Gastrocnemius medialis (tissue), 4 donors: ENCODE data around the gene CCR9. TPM values are rescaled to one million over a fixed set of nuclear protein-coding genes. Genes with fewer than 3 reads are reported as not detected.

Experiments used
- ATAC-seq, 2 donors: fragments of 150-250 bp; one replicate each; pipeline ENCODE4 v1.9.1; 2016
- DNase-seq, 2 donors: peaks; one replicate each; pipeline ENCODE4 v3.0.0-alpha.2; 2019
- H3K27ac ChIP-seq, 4 donors: fragments of 200-600 bp; sonication (generic); 1 replicate in 1 of 4; 2 replicates in 3 of 4; pipeline ENCODE4 v1.5.1; 2016 to 2018; ENCODE audit warnings: mild to moderate bottlenecking in 2 of 4, moderate library complexity in 1 of 4
- H3K27me3 ChIP-seq, 3 donors: fragments of 200-600 bp; sonication (generic) in 2 of 3; 1 replicate in 1 of 3; 2 replicates in 2 of 3; pipeline versions ENCODE4 v1.5.1 to v1.6.0; 2016 to 2019; ENCODE audit warnings: mild to moderate bottlenecking in 1 of 3, moderate library complexity in 1 of 3
- H3K36me3 ChIP-seq, 2 donors: fragments of 200-600 bp; sonication (generic) in 1 of 2; one replicate each; pipeline ENCODE4 v1.5.1; 2017 to 2018
- H3K4me1 ChIP-seq, 2 donors: fragments of 200-600 bp; sonication (generic) in 1 of 2; one replicate each; pipeline ENCODE4 v1.5.1; 2016 to 2017; ENCODE audit warnings: mild to moderate bottlenecking in 2 of 2
- H3K4me3 ChIP-seq, 4 donors: fragments of 200-600 bp; sonication (generic) in 3 of 4; 1 replicate in 1 of 4; 2 replicates in 3 of 4; pipeline ENCODE4 v1.5.1; 2016 to 2019; ENCODE audit warnings: mild to moderate bottlenecking in 2 of 4
- H3K9me3 ChIP-seq, 3 donors: fragments of 200-600 bp; sonication (generic) in 2 of 3; 1 replicate in 1 of 3; 2 replicates in 2 of 3; pipeline ENCODE4 v1.5.1; 2016 to 2019
- CTCF ChIP-seq, 5 experiments: fragments of 450-650 bp in 3 of 5; fragments of 200-600 bp in 2 of 5; sonication (generic) in 2 of 5; IDR thresholded peaks in 4 of 5; conservative IDR thresholded peaks in 1 of 5; 1 replicate in 4 of 5; 2 replicates in 1 of 5; pipeline ENCODE4 v1.5.1; 2016 to 2019; ENCODE audit warnings: antibody characterized with exemption in 5 of 5, mild to moderate bottlenecking in 3 of 5, moderate library complexity in 3 of 5
- POLR2A ChIP-seq, 2 donors: fragments of 450-650 bp; IDR thresholded peaks; one replicate each; pipeline ENCODE4 v1.6.1; 2017; ENCODE audit warnings: antibody characterized with exemption in 2 of 2, mild to moderate bottlenecking in 2 of 2, moderate library complexity in 2 of 2
- in situ Hi-C, 4 donors: fragments of 200-750 bp; cut with MboI; loops; one replicate each; pipeline versions ENCODE4 v1.15.0 to v1.8.0; 2017; ENCODE audit warnings: low sequenced_read_pairs in 4 of 4
- intact Hi-C: fragments of 100-400 bp; cut with DNase I; formaldehyde crosslinking; loops from one replicate; pipeline ENCODE4 v1.15.1; 2023; ENCODE audit warnings: low total_unique reads
- total RNA-seq, 4 donors: library from RNA; depleted of rRNA; stranded (reverse); fragments of >200 nt; gene quantifications; one replicate each; pipeline versions ENCODE4 v1.1.0 to v1.2.3, GENCODE V29; 2016

Gene CCR9
- total RNA-seq, 4 donors from 2014 or later, result 0.09 to 0.13 TPM; not detected in 2

- no peak for TF ChIP-seq CTCF (IDR thresholded peaks at IDR 0.05 in 4 of 5, conservative IDR thresholded peaks at IDR 0.05 in 1 of 5)
- no peak for TF ChIP-seq POLR2A (IDR thresholded peaks at IDR 0.05)
- in situ Hi-C loops, result loop anchor here in 3 of 4 donors (25.0 kb wide), 1 partner anchor 153 kb away; no protein-coding TSS in a partner anchor
- DNase-seq (no peak), ATAC-seq (no peak)
- Histone ChIP-seq H3K27me3 (no peaks in the 10 kb centered on the region), H3K4me1 (no peaks in the 10 kb centered on the region), H3K36me3 (peaks cover 0 to 17% of the 10 kb centered on the region in 2 donors), H3K27ac (no peak overlapping the region), H3K9me3 (no peaks in the 10 kb centered on the region), H3K4me3 (no peak overlapping the region)
- intact Hi-C loops, result no loop called here
Measured at GRCh38 chr3:45915059-45915439, 28.7 kb downstream of the CCR9 start.

DNA sequence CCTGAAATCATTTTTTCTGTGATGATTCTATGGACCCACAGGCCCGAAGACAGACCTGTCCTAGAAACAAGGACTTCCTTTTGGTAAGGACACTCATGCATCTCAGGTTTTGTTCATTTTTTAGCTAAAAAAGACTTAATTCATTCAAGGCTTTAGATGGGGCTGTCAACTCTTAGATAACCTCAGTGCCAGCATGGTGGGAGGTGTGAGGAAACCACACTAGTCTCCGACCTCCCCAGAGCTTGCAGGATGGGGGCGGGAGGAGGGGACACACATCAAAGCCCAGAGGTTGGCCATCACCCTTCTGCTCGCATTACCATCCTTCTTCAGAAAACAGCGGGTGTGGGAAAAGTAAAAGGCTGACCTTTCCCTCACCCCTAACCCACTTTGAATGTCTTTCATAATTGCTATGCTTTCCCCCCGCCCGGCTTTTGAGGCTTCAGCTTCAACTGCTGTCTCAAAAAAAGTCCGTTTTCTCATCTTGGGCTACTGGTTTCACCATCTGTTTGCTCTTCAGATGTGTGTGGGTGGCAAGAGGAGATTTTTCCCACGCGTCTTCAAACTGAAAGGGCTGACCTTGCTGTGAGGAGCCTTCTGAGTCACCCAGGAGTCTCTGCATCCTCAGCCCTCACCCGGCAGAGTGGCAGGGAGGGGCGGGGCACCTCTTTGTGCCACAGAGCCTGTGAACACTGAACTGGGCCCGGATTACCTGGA lies 29.3 kb downstream of the CCR9 start:
- H3K9me3 ChIP-seq, result no peaks in the 10 kb centered on the region
- in situ Hi-C loops, result loop anchor here in 3 of 4 donors (25.0 kb wide), 1 partner anchor 153 kb away; no protein-coding TSS in a partner anchor
- H3K27me3 ChIP-seq, result no peaks in the 10 kb centered on the region
- H3K4me1 ChIP-seq, result no peaks in the 10 kb centered on the region
- DNase-seq (no peak), ATAC-seq (peak in 1 of 2 donors; percentile 22)
- no peak overlapping the region for H3K4me3 ChIP-seq
- H3K27ac ChIP-seq, result no peak overlapping the region
- H3K36me3 ChIP-seq, result peaks cover 0 to 23% of the 10 kb centered on the region in 2 donors
- TF ChIP-seq CTCF (IDR thresholded peaks at IDR 0.05 in 4 of 5, conservative IDR thresholded peaks at IDR 0.05 in 1 of 5), result no peak
- no peak for TF ChIP-seq POLR2A (IDR thresholded peaks at IDR 0.05)
- intact Hi-C loops, result no loop called here

- no peak overlapping the region for H3K4me3 ChIP-seq
- DNase-seq, result no peak
- H3K27ac ChIP-seq, result no peak overlapping the region
- no peak for TF ChIP-seq POLR2A (IDR thresholded peaks at IDR 0.05)
- TF ChIP-seq CTCF (IDR thresholded peaks at IDR 0.05 in 4 of 5, conservative IDR thresholded peaks at IDR 0.05 in 1 of 5), result no peak
- H3K36me3 ChIP-seq, result peaks cover 0 to 40% of the 10 kb centered on the region in 2 donors
- H3K9me3 ChIP-seq, result no peaks in the 10 kb centered on the region
- no peaks in the 10 kb centered on the region for H3K4me1 ChIP-seq
- ATAC-seq, result no peak
- in situ Hi-C loops, result loop anchor here in 3 of 4 donors (25.0 kb wide), 1 partner anchor 155 kb away; no protein-coding TSS in a partner anchor
- no peaks in the 10 kb centered on the region for H3K27me3 ChIP-seq
- intact Hi-C loops, result no loop called here
Measured at GRCh38 chr3:45917146-45917898, 31.0 kb downstream of the CCR9 start.

- H3K4me1 ChIP-seq, result no peaks in the 10 kb centered on the region
- intact Hi-C loops, result no loop called here
- H3K9me3 ChIP-seq, result no peaks in the 10 kb centered on the region
Measured at GRCh38 chr3:45921158-45922038, 35.1 kb downstream of the CCR9 start.

More at GRCh38 chr3:45921158-45922038, 35.1 kb downstream of the CCR9 start:
- no peak for ATAC-seq
- no peak overlapping the region for H3K4me3 ChIP-seq
- no peak for TF ChIP-seq POLR2A (IDR thresholded peaks at IDR 0.05)
- no peak for TF ChIP-seq CTCF (IDR thresholded peaks at IDR 0.05 in 4 of 5, conservative IDR thresholded peaks at IDR 0.05 in 1 of 5)
- H3K27ac ChIP-seq, result no peak overlapping the region
- in situ Hi-C loops, result loop anchor here in 3 of 4 donors (25.0 kb wide), 1 partner anchor 159 kb away; no protein-coding TSS in a partner anchor
- no peak for DNase-seq
- H3K27me3 ChIP-seq, result no peaks in the 10 kb centered on the region
- peaks cover 0 to 67% of the 10 kb centered on the region in 2 donors for H3K36me3 ChIP-seq
